Smooth muscle cell of trachea (primary cell): Measurements from ENCODE around the gene CLN6. TPM values are rescaled to one million over a fixed set of nuclear protein-coding genes. Genes with fewer than 3 reads are reported as not detected.

Experiments used
- total RNA-seq: library from RNA; depleted of rRNA; stranded (reverse); fragments of >200 nt; gene quantifications from 2 replicates; pipeline ENCODE4 v1.2.1, GENCODE V29; 2014

The CLN6 gene
- total RNA-seq: 6.6 and 10.5 TPM in 2 replicates

DNA sequence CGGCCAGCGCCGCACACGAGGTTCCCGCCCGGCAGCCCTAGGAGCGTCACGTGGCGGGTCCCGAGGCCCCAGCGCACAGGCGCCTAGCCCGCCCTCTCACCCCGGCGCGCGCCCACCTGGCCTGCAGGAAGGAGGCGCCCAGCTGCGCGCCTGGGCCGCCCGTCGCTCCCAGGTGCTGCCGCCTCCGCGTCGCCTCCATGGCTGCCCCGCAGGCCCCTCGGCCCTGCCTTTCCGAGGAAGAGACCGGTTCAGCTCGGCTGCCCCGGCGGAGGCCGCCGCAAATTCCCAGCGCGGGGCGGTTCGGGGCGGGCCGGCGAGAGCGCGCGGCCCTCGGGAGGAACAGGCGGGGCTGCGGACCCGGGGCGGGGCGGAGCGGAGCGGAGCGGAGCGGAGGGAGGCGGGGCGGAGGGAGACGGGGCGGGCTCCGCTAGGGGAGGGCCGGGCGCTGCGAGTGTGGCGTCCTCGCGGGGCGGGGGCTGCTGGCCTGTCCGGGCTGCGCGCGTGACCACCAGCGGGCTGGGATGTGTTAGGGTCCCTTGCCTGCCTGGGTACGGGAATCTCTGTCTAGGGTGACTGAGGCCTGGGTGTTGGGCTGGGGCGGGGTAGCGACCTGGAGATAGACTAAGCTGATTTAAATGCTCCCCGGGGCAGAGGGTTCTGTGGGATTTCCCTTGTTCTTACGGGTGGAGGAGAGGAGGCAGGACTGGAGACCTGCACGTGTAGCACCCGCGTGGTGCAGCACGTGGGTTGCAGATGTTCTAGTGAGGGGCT lies at the start of gene CLN6:
CLN6 (minus strand) TSS at position 343 of the 771 bp plus-strand sequence; CDS start at position 199, 144 bp downstream.

DNA sequence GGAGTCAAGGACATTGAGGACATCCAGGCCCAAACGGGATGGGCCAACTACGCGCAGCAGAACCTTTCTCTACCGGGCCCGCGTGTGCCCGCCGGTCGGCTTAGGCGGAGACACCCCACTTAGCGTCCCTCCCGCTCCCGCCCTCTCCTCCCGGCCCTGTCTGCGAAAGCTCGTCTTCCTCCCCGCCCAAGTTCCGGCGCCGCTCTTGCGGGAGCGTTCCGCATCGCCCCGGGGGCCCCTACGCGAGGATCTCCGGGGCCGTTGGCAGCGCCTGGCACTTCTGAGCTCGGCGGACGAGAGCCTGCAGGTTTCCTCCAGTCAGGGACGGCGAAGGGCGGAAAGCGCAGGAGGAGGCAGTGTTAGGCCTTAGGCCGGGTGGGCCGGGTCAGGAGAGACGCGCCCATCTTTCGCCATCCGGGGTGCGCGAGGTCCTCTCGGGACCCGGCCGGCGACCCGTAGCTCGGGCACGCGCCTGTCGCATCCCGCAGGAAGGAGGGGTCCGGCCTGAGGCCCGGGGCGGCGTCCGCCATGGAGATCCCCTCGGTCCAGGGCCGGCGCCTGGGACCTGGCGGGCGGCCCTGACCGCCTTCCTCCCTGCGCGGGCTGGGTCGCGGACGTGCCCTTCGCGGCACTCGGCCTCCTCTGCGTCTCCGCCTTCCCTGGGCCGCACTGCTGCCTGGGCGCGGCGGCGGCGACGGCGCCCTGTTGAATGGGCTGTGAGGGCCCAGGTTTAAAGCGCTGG lies 48.2 kb upstream of the CLN6 start, which contains the start of gene FEM1B:
FEM1B (plus strand) TSS at position 143 of the 742 bp plus-strand sequence. CDS start 673 bp downstream, outside the sequence.

DNA sequence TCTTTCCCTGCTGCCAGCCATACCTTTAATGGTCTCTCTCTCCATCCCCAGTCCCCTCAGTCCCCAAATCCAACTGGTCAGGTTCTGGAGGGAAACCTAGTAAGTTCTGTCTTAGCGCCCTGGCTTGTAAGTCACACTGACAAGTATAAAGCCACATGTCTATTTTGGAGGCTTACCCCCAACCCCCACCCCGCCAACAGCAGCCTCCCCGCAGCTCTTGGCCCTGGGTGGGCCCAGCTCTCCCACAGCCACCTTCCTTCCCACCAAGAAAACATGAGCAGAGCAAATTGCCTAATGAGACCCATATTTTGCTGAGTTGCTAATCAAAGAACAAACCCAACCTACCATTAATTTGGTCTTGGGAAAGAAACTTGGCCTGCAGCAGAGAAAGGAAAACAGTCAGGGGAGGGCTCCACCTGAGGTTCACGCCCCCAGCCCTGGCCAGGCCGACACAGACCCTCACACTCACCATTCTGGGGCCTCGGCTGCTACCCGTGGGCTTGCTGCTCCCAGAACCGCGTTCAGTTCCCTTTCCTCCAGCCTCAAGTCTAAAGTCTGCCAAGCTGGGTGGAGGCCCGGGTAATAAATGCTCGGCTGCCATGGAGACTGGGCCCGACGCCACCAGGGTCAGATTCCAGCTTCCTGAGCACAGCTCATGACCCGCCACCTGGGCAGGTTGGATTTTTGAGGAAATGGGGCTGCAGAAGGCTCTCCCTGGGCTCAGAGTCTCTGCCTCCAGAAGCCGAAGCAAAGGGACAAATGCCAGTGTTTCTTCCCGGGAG lies 24.6 kb downstream of the CLN6 start, which contains the start of gene CALML4:
CALML4 (minus strand) TSS at position 557 of the 782 bp plus-strand sequence; CDS start at position 472, 85 bp downstream.

Other genes with a start within 250 kb of the CLN6 start
- gene PIAS1, start 175.4 kb downstream of the CLN6 start, total RNA-seq: 15.1 and 20.8 TPM in 2 replicates
- 0.50 and 3.6 TPM in 2 replicates for gene CALML4, start 24.4 kb downstream of the CLN6 start, total RNA-seq
- 41.6 and 51.3 TPM in 2 replicates for gene FEM1B, start 48.0 kb upstream of the CLN6 start, total RNA-seq
- gene ITGA11, start 202.4 kb upstream of the CLN6 start, total RNA-seq: 3.1 and 8.6 TPM in 2 replicates